ENCODE data around the gene FBXL4.

DNA sequence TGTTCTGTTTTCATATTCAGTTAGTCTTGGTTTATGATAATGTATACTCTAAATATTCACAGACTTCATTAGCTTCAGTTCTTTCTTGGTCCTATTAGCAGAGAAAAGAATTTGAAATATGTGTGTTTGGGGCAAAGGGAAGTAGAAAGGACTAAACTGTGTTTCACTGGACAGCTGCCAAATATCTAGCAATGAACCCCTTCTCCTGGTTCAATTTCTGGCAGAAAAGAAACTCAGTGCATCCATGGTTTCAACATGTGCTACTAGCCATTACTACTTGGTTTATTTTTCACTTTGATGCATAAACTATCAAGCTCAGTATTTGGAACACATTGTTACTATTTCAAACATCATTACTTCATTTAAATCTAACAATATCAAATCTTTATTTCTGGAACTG lies 43.6 kb downstream of the FBXL4 start:
- TF ChIP-seq TAF1 (IDR thresholded peaks at IDR 0.05; ENCODE audit: borderline replicate concordance, insufficient read depth, low read length) (no peak), POLR2AphosphoS5 (IDR thresholded peaks at IDR 0.05; ENCODE audit: low read depth, low read length) (no peak), SIN3A (IDR thresholded peaks at IDR 0.05; ENCODE audit: borderline replicate concordance, insufficient read depth, low read length) (no peak)
- TF ChIP-seq, protein P1, sequence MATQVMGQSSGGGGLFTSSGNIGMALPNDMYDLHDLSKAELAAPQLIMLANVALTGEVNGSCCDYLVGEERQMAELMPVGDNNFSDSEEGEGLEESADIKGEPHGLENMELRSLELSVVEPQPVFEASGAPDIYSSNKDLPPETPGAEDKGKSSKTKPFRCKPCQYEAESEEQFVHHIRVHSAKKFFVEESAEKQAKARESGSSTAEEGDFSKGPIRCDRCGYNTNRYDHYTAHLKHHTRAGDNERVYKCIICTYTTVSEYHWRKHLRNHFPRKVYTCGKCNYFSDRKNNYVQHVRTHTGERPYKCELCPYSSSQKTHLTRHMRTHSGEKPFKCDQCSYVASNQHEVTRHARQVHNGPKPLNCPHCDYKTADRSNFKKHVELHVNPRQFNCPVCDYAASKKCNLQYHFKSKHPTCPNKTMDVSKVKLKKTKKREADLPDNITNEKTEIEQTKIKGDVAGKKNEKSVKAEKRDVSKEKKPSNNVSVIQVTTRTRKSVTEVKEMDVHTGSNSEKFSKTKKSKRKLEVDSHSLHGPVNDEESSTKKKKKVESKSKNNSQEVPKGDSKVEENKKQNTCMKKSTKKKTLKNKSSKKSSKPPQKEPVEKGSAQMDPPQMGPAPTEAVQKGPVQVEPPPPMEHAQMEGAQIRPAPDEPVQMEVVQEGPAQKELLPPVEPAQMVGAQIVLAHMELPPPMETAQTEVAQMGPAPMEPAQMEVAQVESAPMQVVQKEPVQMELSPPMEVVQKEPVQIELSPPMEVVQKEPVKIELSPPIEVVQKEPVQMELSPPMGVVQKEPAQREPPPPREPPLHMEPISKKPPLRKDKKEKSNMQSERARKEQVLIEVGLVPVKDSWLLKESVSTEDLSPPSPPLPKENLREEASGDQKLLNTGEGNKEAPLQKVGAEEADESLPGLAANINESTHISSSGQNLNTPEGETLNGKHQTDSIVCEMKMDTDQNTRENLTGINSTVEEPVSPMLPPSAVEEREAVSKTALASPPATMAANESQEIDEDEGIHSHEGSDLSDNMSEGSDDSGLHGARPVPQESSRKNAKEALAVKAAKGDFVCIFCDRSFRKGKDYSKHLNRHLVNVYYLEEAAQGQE (IDR thresholded peaks at IDR 0.05; ENCODE audit: insufficient read depth in 1 of 2, low read depth in 2 of 2, low read length in 2 of 2): no peak

All from PFSK-1 (cell line).